NCI-H146 treated with DMSO at 0.1 percent for 48 hours (cell line): ENCODE data around the gene MAN2A1.

Experiments used
- DNase-seq: peaks from one replicate; lab custom pipeline; 2025; ENCODE audit not compliant: unreplicated experiment; lab: John Stamatoyannopoulos, UW

Gene MAN2A1

GRCh38 chr5:109900461-109900860 lies 210.7 kb downstream of the MAN2A1 start:
- DNase-seq: no peak

- no peak for DNase-seq
These were observed 211.3 kb downstream of the MAN2A1 start for GRCh38 chr5:109900911-109901627.

GRCh38 chr5:109901628-109901981 lies 211.9 kb downstream of the MAN2A1 start:
- DNase-seq: no peak

- DNase-seq: no peak
These were observed 213.3 kb downstream of the MAN2A1 start for GRCh38 chr5:109903061-109903460.

- no peak for DNase-seq
These were observed 216.2 kb downstream of the MAN2A1 start for GRCh38 chr5:109905906-109906305.

GRCh38 chr5:109907189-109907588 lies 217.5 kb downstream of the MAN2A1 start:
- DNase-seq: no peak

GRCh38 chr5:109907731-109908130 lies 218.0 kb downstream of the MAN2A1 start:
- DNase-seq: no peak

GRCh38 chr5:109908366-109908765 lies 218.6 kb downstream of the MAN2A1 start:
- DNase-seq: no peak

GRCh38 chr5:109910874-109911273 lies 221.1 kb downstream of the MAN2A1 start:
- no peak for DNase-seq

GRCh38 chr5:109911731-109912130 lies 222.0 kb downstream of the MAN2A1 start:
- DNase-seq: no peak

GRCh38 chr5:109914906-109915305 lies 225.2 kb downstream of the MAN2A1 start:
- no peak for DNase-seq

GRCh38 chr5:109916481-109917153 lies 226.9 kb downstream of the MAN2A1 start:
- DNase-seq: no peak
